IMR-90 (cell line): ENCODE measurements around the gene OSBPL2. TPM values are rescaled to one million over a fixed set of nuclear protein-coding genes. Genes with fewer than 3 reads are reported as not detected.

Experiments
- ATAC-seq: fragments of 200-7000 bp; cut with Tn5 transposase; 2 replicates; pipeline ENCODE4 v1.9.1; 2020; ENCODE audit warnings: low read depth, mild to moderate bottlenecking, moderate library complexity
- BruUV-seq: library from RNA; stranded (reverse); fragments of 400-500 nt; replicated peaks from 2 replicates; lab custom pipeline; 2021; lab: Mats Ljungman, UMichigan
- CTCF ChIA-PET: fragments of 300-600 bp; formaldehyde crosslinking; extraction: SDS; loops from one replicate; lab custom pipeline; 2021; ENCODE audit warnings: antibody characterized with exemption; lab: Yijun Ruan, JAX
- POLR2A ChIA-PET: fragments of 300-600 bp; sonication (Branson Sonifier 250); formaldehyde crosslinking; loops from one replicate; lab custom pipeline; 2022; ENCODE audit warnings: antibody characterized with exemption; ENCODE audit not compliant: unreplicated experiment; lab: Charles Lee
- DNase-seq: peaks from one replicate; pipeline ENCODE4 v3.0.0; 2013
- H2AFZ ChIP-seq: replicated peaks from 2 replicates; pipeline ENCODE3; 2013; ENCODE audit warnings: low read length, mild to moderate bottlenecking; ENCODE audit not compliant: poor library complexity
- H2AK5ac ChIP-seq: 2 replicates; pipeline ENCODE4 v1.6.1; 2013; ENCODE audit warnings: low read depth, low read length, inconsistent platforms
- H2AK9ac ChIP-seq: replicated peaks from 2 replicates; pipeline ENCODE3; 2013; ENCODE audit warnings: mild to moderate bottlenecking, low read depth, low read length, moderate library complexity; ENCODE audit not compliant: poor library complexity
- H2BK120ac ChIP-seq: 2 replicates; pipeline ENCODE4 v1.6.1; 2013; ENCODE audit warnings: low read depth, low read length, inconsistent platforms
- H2BK15ac ChIP-seq: 3 replicates; pipeline ENCODE4 v1.6.1; 2013; ENCODE audit warnings: low read depth, low read length, inconsistent platforms
- H2BK20ac ChIP-seq: 2 replicates; pipeline ENCODE4 v1.6.1; 2013; ENCODE audit warnings: low read depth, mild to moderate bottlenecking, inconsistent platforms, low read length, moderate library complexity
- H2BK5ac ChIP-seq: 2 replicates; pipeline ENCODE4 v1.6.1; 2013; ENCODE audit warnings: mild to moderate bottlenecking, low read depth, low read length, inconsistent platforms; ENCODE audit not compliant: poor library complexity, severe bottlenecking
- H3K14ac ChIP-seq: replicated peaks from 2 replicates; pipeline ENCODE4 v1.6.1; 2013; ENCODE audit warnings: low read depth, low read length, inconsistent platforms
- H3K18ac ChIP-seq: 2 replicates; pipeline ENCODE4 v1.6.1; 2013; ENCODE audit warnings: low read depth, low read length, control low read depth
- H3K23ac ChIP-seq: 2 replicates; pipeline ENCODE4 v1.6.1; 2013; ENCODE audit warnings: low read depth, low read length, inconsistent platforms
- H3K27ac ChIP-seq: 2 replicates; pipeline ENCODE4 v1.5.1; 2013; ENCODE audit warnings: mild to moderate bottlenecking, control low read depth, low read length; ENCODE audit not compliant: insufficient read depth
- H3K27me3 ChIP-seq: 2 replicates; pipeline ENCODE4 v1.6.1; 2013; ENCODE audit warnings: low read length; ENCODE audit not compliant: control insufficient read depth, insufficient read depth
- H3K36me3 ChIP-seq: 2 replicates; pipeline ENCODE4 v1.6.1; 2013; ENCODE audit warnings: low read length, mixed read lengths; ENCODE audit not compliant: control insufficient read depth, insufficient read depth
- H3K4ac ChIP-seq: 2 replicates; pipeline ENCODE4 v1.6.1; 2013; ENCODE audit warnings: low read depth, low read length, inconsistent platforms
- H3K4me1 ChIP-seq: 2 replicates; pipeline ENCODE4 v1.6.1; 2013; ENCODE audit warnings: low read length, mixed read lengths; ENCODE audit not compliant: control insufficient read depth, insufficient read depth
- H3K4me2 ChIP-seq: 2 replicates; pipeline ENCODE4 v1.6.1; 2013; ENCODE audit warnings: low read depth, mild to moderate bottlenecking, control low read depth, low read length, moderate library complexity
- H3K4me3 ChIP-seq: 2 replicates; pipeline ENCODE4 v1.5.1; 2013; ENCODE audit warnings: low read depth, mild to moderate bottlenecking, control low read depth, low read length, moderate library complexity; ENCODE audit not compliant: insufficient read depth
- H3K56ac ChIP-seq: 2 replicates; pipeline ENCODE4 v1.6.1; 2013; ENCODE audit warnings: low read length, inconsistent platforms; ENCODE audit not compliant: insufficient read depth; ENCODE audit errors: extremely low read depth
- H3K79me1 ChIP-seq, 2 experiments: 2 replicates each; pipeline ENCODE4 v1.6.1; 2013; ENCODE audit warnings: low read length in 2 of 2, inconsistent platforms in 1 of 2, low read depth in 1 of 2
- H3K9ac ChIP-seq: 2 replicates; pipeline ENCODE4 v1.6.1; 2013; ENCODE audit warnings: low read depth, low read length, control low read depth
- H3K9me1 ChIP-seq: 2 replicates; pipeline ENCODE4 v1.6.1; 2013; ENCODE audit warnings: low read length, inconsistent platforms; ENCODE audit not compliant: insufficient read depth
- H3K9me3 ChIP-seq: 2 replicates; pipeline ENCODE4 v1.6.1; 2013; ENCODE audit warnings: low read length; ENCODE audit not compliant: control insufficient read depth, insufficient read depth
- H4K20me1 ChIP-seq: 2 replicates; pipeline ENCODE4 v1.6.1; 2013; ENCODE audit warnings: low read length, inconsistent platforms; ENCODE audit not compliant: insufficient read depth
- H4K5ac ChIP-seq: 2 replicates; pipeline ENCODE4 v1.6.1; 2013; ENCODE audit warnings: mild to moderate bottlenecking, low read depth, low read length, control low read depth
- H4K8ac ChIP-seq, 2 experiments: 2 replicates each; pipeline ENCODE4 v1.6.1; 2013; ENCODE audit warnings: low read depth in 2 of 2, low read length in 2 of 2, control low read depth in 1 of 2, inconsistent platforms in 1 of 2
- H4K91ac ChIP-seq: 2 replicates; pipeline ENCODE4 v1.6.1; 2013; ENCODE audit warnings: low read depth, low read length, inconsistent platforms; ENCODE audit not compliant: insufficient read depth
- CHD1 ChIP-seq: IDR thresholded peaks from 2 replicates; pipeline ENCODE4 v1.6.1; 2012; ENCODE audit warnings: low read depth, low read length, improper control_type of control experiment
- CTCF ChIP-seq: conservative IDR thresholded peaks from 2 replicates; pipeline ENCODE4 v1.5.1; 2012; ENCODE audit warnings: mild to moderate bottlenecking, low read depth, low read length, improper control_type of control experiment
- ELK1 ChIP-seq: fragments of 150-350 bp; IDR thresholded peaks from 2 replicates; pipeline ENCODE4 v1.6.1; 2016; ENCODE audit warnings: low read depth, mild to moderate bottlenecking, low read length, moderate library complexity, borderline replicate concordance
- FOS ChIP-seq: fragments of 150-350 bp; IDR thresholded peaks from 2 replicates; pipeline ENCODE4 v1.6.1; 2016; ENCODE audit warnings: low read depth, low read length
- MAZ ChIP-seq: IDR thresholded peaks from 2 replicates; pipeline ENCODE4 v1.6.1; 2012; ENCODE audit warnings: low read depth, mild to moderate bottlenecking, low read length, improper control_type of control experiment, moderate library complexity, borderline replicate concordance
- POLR2A ChIP-seq: IDR thresholded peaks from 2 replicates; pipeline ENCODE4 v1.6.1; 2012; ENCODE audit warnings: mild to moderate bottlenecking, low read depth, low read length
- RAD21 ChIP-seq: IDR thresholded peaks from 2 replicates; pipeline ENCODE4 v1.6.1; 2012; ENCODE audit warnings: low read length, improper control_type of control experiment
- RFX5 ChIP-seq: IDR thresholded peaks from 2 replicates; pipeline ENCODE4 v1.8.0; 2012; ENCODE audit warnings: low read depth, mild to moderate bottlenecking, low read length, moderate library complexity
- SMC3 ChIP-seq: fragments of 150-350 bp; IDR thresholded peaks from 2 replicates; pipeline ENCODE4 v1.6.1; 2016; ENCODE audit warnings: low read depth, mild to moderate bottlenecking, antibody characterized with exemption, low read length, moderate library complexity
- USF2 ChIP-seq: fragments of 150-350 bp; IDR thresholded peaks from 2 replicates; pipeline ENCODE4 v1.6.1; 2017; ENCODE audit warnings: mild to moderate bottlenecking, antibody characterized with exemption, low read length, low read depth
- WGBS, 2 experiments: methylation state at CpG; one replicate each; pipeline versions ENCODE4 v1.1.5 to v1.1.7; 2013; ENCODE audit warnings: missing lambda C conversion rate in 2 of 2; ENCODE audit not compliant: insufficient read length in 1 of 2; ENCODE audit errors: extremely low coverage in 2 of 2; 5-methylcytosine and 5-hydroxymethylcytosine counted together
- dilution Hi-C: fragments of 300-500 bp; cut with HindIII; formaldehyde crosslinking; loops from one replicate; pipeline ENCODE4 v1.14.3; 2018; ENCODE audit warnings: low sequenced_read_pairs; ENCODE audit not compliant: unreplicated experiment
- in situ Hi-C: fragments of 300-500 bp; cut with MboI; formaldehyde crosslinking; loops from 3 replicates; pipeline ENCODE4 v1.14.3; 2019; ENCODE audit warnings: low sequenced_read_pairs, inconsistent platforms, mixed read lengths
- intact Hi-C: fragments of 100-400 bp; cut with micrococcal nuclease; formaldehyde crosslinking; loops from 2 replicates; pipeline ENCODE4 v1.10.0; 2022
- polyA plus RNA-seq, 3 experiments: library from polyadenylated mRNA; depleted of rRNA; stranded (reverse); fragments of >200 nt; gene quantifications; 2 replicates each; pipeline ENCODE4 v1.2.3, GENCODE V29; 2012; ENCODE audit warnings: low replicate concordance in 1 of 3
- total RNA-seq: library from RNA; depleted of rRNA; stranded (reverse); fragments of >200 nt; gene quantifications from 2 replicates; pipeline ENCODE4 v1.2.3, GENCODE V29; 2012

OSBPL2 gene
- total and polyA plus RNA-seq, 2 of the 4 experiments (the other 2 are of a cell fraction), result 19.3 to 27.6 TPM

- TF ChIP-seq RFX5, result no peak
Measured at GRCh38 chr20:62304331-62305148, 66.2 kb downstream of the OSBPL2 start (continued).

GRCh38 chr20:62305149-62305764 lies 66.9 kb downstream of the OSBPL2 start:
- Histone ChIP-seq H3K4me3 (no peak overlapping the region), H3K79me1 (peaks cover 0 to 34% of the 10 kb centered on the region in 2 experiments; a peak in 1 of 4 replicates), H2BK5ac (no peak overlapping the region), H2AK9ac (no peak overlapping the region), H3K27me3 (no peaks in the 10 kb centered on the region), H3K18ac (no peak overlapping the region), H3K56ac (no peak overlapping the region), H2BK20ac (no peak overlapping the region), H2AFZ (no peak overlapping the region), H3K36me3 (peaks cover 58% of the 10 kb centered on the region), H3K9ac (no peak overlapping the region), H3K14ac (no peak overlapping the region), H2AK5ac (no peak overlapping the region), H3K23ac (peak overlapping the region; percentile 64; the same call in 1 of the 2 replicates), H2BK120ac (no peak overlapping the region), H4K91ac (no peak overlapping the region), H4K8ac (no peak overlapping the region), H2BK15ac (no peak overlapping the region), H3K9me1 (0 out of 2 replicates have a peak, but pooled peaks cover 6% of the 10 kb centered on the region), H3K9me3 (no peaks in the 10 kb centered on the region), H3K4ac (no peak overlapping the region), H3K27ac (no peak overlapping the region), H3K4me1 (peaks cover 12% of the 10 kb centered on the region), H4K20me1 (peaks cover 41% of the 10 kb centered on the region), H3K4me2 (no peak overlapping the region), H4K5ac (no peak overlapping the region)
- POLR2A ChIA-PET, result no interaction called here
- dilution Hi-C loops, result no loop called here
- TSS peak; percentile 36 for BruUV-seq
- DNase-seq (no peak), ATAC-seq (no peak)
- 89% methylated on average over 14 of the region's 18 CpGs; no CpG with 5 or more reads in 1 of the 2 experiments for whole genome bisulfite sequencing, 2 experiments
- intact Hi-C loops, result loop anchor here (10.0 kb wide), 1 partner anchor 190 kb away; no protein-coding TSS in a partner anchor
- in situ Hi-C loops, result loop anchor here (5.0 kb wide), 1 partner anchor 77 kb away; no protein-coding TSS in a partner anchor
- TF ChIP-seq RFX5 (no peak), FOS (no peak), RAD21 (no peak), CTCF (no peak), SMC3 (no peak), ELK1 (no peak), MAZ (no peak), CHD1 (no peak), USF2 (no peak), POLR2A (no peak)
- CTCF ChIA-PET, result interaction anchor here (1.0 to 1.2 kb wide), 3 partner anchors 64 to 77 kb away, joined by 3 to 4 read pairs (median 3); no protein-coding TSS in a partner anchor
